Esophagus (tissue), 2 donors: ENCODE data around the gene SNX32. TPM values are rescaled to one million over a fixed set of nuclear protein-coding genes. Genes with fewer than 3 reads are reported as not detected.

ENCODE experiments used
- H3K27ac ChIP-seq, 2 donors: one replicate each; pipeline ENCODE4 v1.5.1; 2013; ENCODE audit warnings: low read depth in 2 of 2, mild to moderate bottlenecking in 2 of 2, inconsistent platforms in 1 of 2, low read length in 1 of 2, moderate library complexity in 1 of 2
- H3K27me3 ChIP-seq, 2 donors: one replicate each; pipeline ENCODE4 v1.6.1; 2013; ENCODE audit warnings: low read length in 2 of 2, control low read depth in 1 of 2, mild to moderate bottlenecking in 1 of 2; ENCODE audit not compliant: insufficient read depth in 2 of 2, control insufficient read depth in 1 of 2
- H3K36me3 ChIP-seq, 2 donors: one replicate each; pipeline ENCODE4 v1.6.1; 2013; ENCODE audit warnings: low read length in 1 of 2; ENCODE audit not compliant: control insufficient read depth in 2 of 2, insufficient read depth in 2 of 2
- H3K4me1 ChIP-seq, 2 donors: one replicate each; pipeline ENCODE4 v1.6.1; 2013; ENCODE audit warnings: low read length in 1 of 2; ENCODE audit not compliant: control insufficient read depth in 2 of 2, insufficient read depth in 2 of 2
- H3K4me3 ChIP-seq, 2 donors: one replicate each; pipeline ENCODE4 v1.5.1; 2013; ENCODE audit warnings: low read length in 2 of 2, mild to moderate bottlenecking in 2 of 2, low read depth in 1 of 2, moderate library complexity in 1 of 2
- H3K9me3 ChIP-seq, 2 donors: one replicate each; pipeline ENCODE4 v1.6.1; 2013; ENCODE audit warnings: mild to moderate bottlenecking in 2 of 2, low read depth in 1 of 2, low read length in 1 of 2, moderate library complexity in 1 of 2; ENCODE audit not compliant: control insufficient read depth in 2 of 2, insufficient read depth in 1 of 2
- WGBS, 2 donors: extraction: QIAGEN DNeasy Blood & Tissue Kit; methylation state at CpG; one replicate each; pipeline ENCODE4 v1.1.7; 2013; 5-methylcytosine and 5-hydroxymethylcytosine counted together
- polyA plus RNA-seq, 2 donors: library from polyadenylated mRNA; stranded (reverse); fragments of 200-250 nt; gene quantifications; one replicate each; pipeline ENCODE4 v1.2.3, GENCODE V29; 2013
- donor health status: healthy with polysubstance abuse.
- donor health status: Bipolar disorder and iron deficiency.

The SNX32 gene
- polyA plus RNA-seq, 2 donors = 0.15 to 0.47 TPM

GRCh38 chr11:65867284-65868071 lies 33.7 kb downstream of the SNX32 start:
- no peak overlapping the region for H3K4me3 ChIP-seq
- WGBS, 2 donors = 69 to 72% methylated on average over 29 of the region's 29 CpGs
- H3K36me3 ChIP-seq = peaks cover 0 to 41% of the 10 kb centered on the region in 2 donors
- no peak overlapping the region for H3K27ac ChIP-seq
- no peaks in the 10 kb centered on the region for H3K9me3 ChIP-seq
- no peaks in the 10 kb centered on the region for H3K27me3 ChIP-seq
- peaks cover 0 to 3% of the 10 kb centered on the region in 2 donors for H3K4me1 ChIP-seq

GRCh38 chr11:65868076-65868667 lies 34.4 kb downstream of the SNX32 start:
- WGBS, 2 donors = 86 to 87% methylated on average over 19 of the region's 19 CpGs
- Histone ChIP-seq H3K9me3 (no peaks in the 10 kb centered on the region), H3K4me3 (no peak overlapping the region), H3K27ac (no peak overlapping the region), H3K27me3 (no peaks in the 10 kb centered on the region), H3K36me3 (peaks cover 0 to 36% of the 10 kb centered on the region in 2 donors), H3K4me1 (peaks cover 0 to 3% of the 10 kb centered on the region in 2 donors)

GRCh38 chr11:65868907-65869306 lies 35.1 kb downstream of the SNX32 start:
- H3K4me3 ChIP-seq = no peak overlapping the region
- H3K27ac ChIP-seq = no peak overlapping the region
- WGBS, 2 donors = 77 to 88% methylated on average over 3 of the region's 3 CpGs
- H3K9me3 ChIP-seq = no peaks in the 10 kb centered on the region
- no peaks in the 10 kb centered on the region for H3K27me3 ChIP-seq
- H3K36me3 ChIP-seq = peaks cover 0 to 29% of the 10 kb centered on the region in 2 donors
- peaks cover 0 to 3% of the 10 kb centered on the region in 2 donors for H3K4me1 ChIP-seq

- H3K27ac ChIP-seq = no peak overlapping the region
- H3K4me1 ChIP-seq = peaks cover 0 to 3% of the 10 kb centered on the region in 2 donors
- H3K36me3 ChIP-seq = peaks cover 0 to 20% of the 10 kb centered on the region in 2 donors
These were observed 36.0 kb downstream of the SNX32 start for GRCh38 chr11:65869643-65870306.

GRCh38 chr11:65870307-65870658 lies 36.5 kb downstream of the SNX32 start:
- peaks cover 0 to 15% of the 10 kb centered on the region in 2 donors for H3K36me3 ChIP-seq
- H3K9me3 ChIP-seq = no peaks in the 10 kb centered on the region
- H3K4me3 ChIP-seq = no peak overlapping the region
- H3K27me3 ChIP-seq = no peaks in the 10 kb centered on the region
- peak overlapping the region in 1 of 2 donors; percentile 5 for H3K27ac ChIP-seq
- H3K4me1 ChIP-seq = peaks cover 0 to 3% of the 10 kb centered on the region in 2 donors
- 75 to 80% methylated on average over 11 of the region's 11 CpGs for WGBS, 2 donors

More at GRCh38 chr11:65869643-65870306, 36.0 kb downstream of the SNX32 start:
- no peaks in the 10 kb centered on the region for H3K9me3 ChIP-seq
- WGBS, 2 donors = 74 to 76% methylated on average over 24 of the region's 24 CpGs
- H3K4me3 ChIP-seq = no peak overlapping the region
- no peaks in the 10 kb centered on the region for H3K27me3 ChIP-seq

- no peak overlapping the region for H3K4me3 ChIP-seq
- H3K4me1 ChIP-seq = peaks cover 0 to 3% of the 10 kb centered on the region in 2 donors
- no peaks in the 10 kb centered on the region for H3K27me3 ChIP-seq
- peaks cover 0 to 8% of the 10 kb centered on the region in 2 donors for H3K36me3 ChIP-seq
- peak overlapping the region; percentile 12 to 78 for H3K27ac ChIP-seq
- H3K9me3 ChIP-seq = no peaks in the 10 kb centered on the region
- 69 to 71% methylated on average over 24 of the region's 24 CpGs for WGBS, 2 donors
These were observed 37.2 kb downstream of the SNX32 start for GRCh38 chr11:65870706-65871681.

GRCh38 chr11:65871811-65872548 lies 38.2 kb downstream of the SNX32 start:
- 30% methylated on average over 25 to 26 of the region's 26 CpGs for WGBS, 2 donors

GRCh38 chr11:65872586-65873317 lies 39.0 kb downstream of the SNX32 start, which contains the start of gene EFEMP2:
EFEMP2 (minus strand) TSS chr11:65872800; CDS start chr11:65872354, 446 bp downstream.
- no peaks in the 10 kb centered on the region for H3K27me3 ChIP-seq
- 0 to 2% methylated on average over 28 to 69 of the region's 69 CpGs for WGBS, 2 donors
- no peaks in the 10 kb centered on the region for H3K9me3 ChIP-seq
- no peaks in the 10 kb centered on the region for H3K36me3 ChIP-seq
- peaks cover 0 to 3% of the 10 kb centered on the region in 2 donors for H3K4me1 ChIP-seq
- peak within 1 kb of the TSS; percentile 47 to 49 for H3K4me3 ChIP-seq
- H3K27ac ChIP-seq = peak within 1 kb of the TSS; percentile 81 to 85

More at GRCh38 chr11:65871811-65872548, 38.2 kb downstream of the SNX32 start:
- Histone ChIP-seq H3K27me3 (no peaks in the 10 kb centered on the region), H3K4me3 (peak overlapping the region; percentile 36 to 49), H3K36me3 (peaks cover 0 to under 1% of the 10 kb centered on the region in 2 donors), H3K9me3 (no peaks in the 10 kb centered on the region), H3K27ac (peak overlapping the region; percentile 78 to 81), H3K4me1 (peaks cover 0 to 3% of the 10 kb centered on the region in 2 donors)
